Forelimb muscle (tissue), 1 donor: ENCODE results near the gene SLC25A43. TPM values are rescaled to one million over a fixed set of nuclear protein-coding genes. Genes with fewer than 3 reads are reported as not detected.
"Not testable (repeated sequence)": the region's sequence is repeated elsewhere in the genome, so short reads cannot be mapped to it uniquely, and the experiment has no call there.

Experiments
- DNase-seq: peaks from one replicate; pipeline ENCODE4 v3.0.0-alpha.2; 2013; ENCODE audit warnings: low read depth
- polyA plus RNA-seq: library from polyadenylated mRNA; unstranded; fragments of 120-200 nt; gene quantifications from one replicate; pipeline ENCODE4 v1.2.1, GENCODE V29; 2013; ENCODE audit not compliant: insufficient read length

The SLC25A43 gene
- polyA plus RNA-seq, 1 donor, result 8.3 TPM

- DNase-seq, result no peak
These were observed 68.9 kb downstream of the SLC25A43 start, which contains the start of gene SLC25A5 for GRCh38 chrX:119467842-119468550. Gene SLC25A5, plus strand, starts transcription at chrX:119468444. Its CDS starts 72 bp downstream, at chrX:119468516.

- peak; percentile 46 for DNase-seq
These were observed 69.6 kb downstream of the SLC25A43 start for GRCh38 chrX:119468551-119469312.

GRCh38 chrX:119469313-119469635, 70.1 kb downstream of the SLC25A43 start:
- no peak for DNase-seq

GRCh38 chrX:119474615-119475388, 75.7 kb downstream of the SLC25A43 start:
- DNase-seq, result no peak

- no peak for DNase-seq
These were observed 76.4 kb downstream of the SLC25A43 start for GRCh38 chrX:119475389-119476101.

- DNase-seq, result no peak
These were observed 78.7 kb downstream of the SLC25A43 start for GRCh38 chrX:119477812-119478232.

- DNase-seq, result no peak
These were observed 79.4 kb downstream of the SLC25A43 start for GRCh38 chrX:119478504-119478903.

- no peak for DNase-seq
These were observed 80.7 kb downstream of the SLC25A43 start for GRCh38 chrX:119479845-119480244.

- no peak for DNase-seq
These were observed 82.2 kb downstream of the SLC25A43 start for GRCh38 chrX:119481323-119481801.

- no peak for DNase-seq
These were observed 82.9 kb downstream of the SLC25A43 start for GRCh38 chrX:119482041-119482440.

GRCh38 chrX:119482481-119483480, 83.6 kb downstream of the SLC25A43 start:
- no peak for DNase-seq

- DNase-seq, result no peak
These were observed 87.6 kb downstream of the SLC25A43 start for GRCh38 chrX:119486745-119487144.

GRCh38 chrX:119487766-119488165, 88.6 kb downstream of the SLC25A43 start:
- not testable (repeated sequence) for DNase-seq

GRCh38 chrX:119488749-119489148, 89.6 kb downstream of the SLC25A43 start:
- DNase-seq, result no peak

- DNase-seq, result no peak
These were observed 90.3 kb downstream of the SLC25A43 start for GRCh38 chrX:119489212-119490074.

- no peak for DNase-seq
These were observed 93.3 kb downstream of the SLC25A43 start for GRCh38 chrX:119492463-119492862.

- not testable (repeated sequence) for DNase-seq
These were observed 94.8 kb downstream of the SLC25A43 start for GRCh38 chrX:119493851-119494495.
